ENCODE results near the gene AP4M1. TPM values are rescaled to one million over a fixed set of nuclear protein-coding genes. Genes with fewer than 3 reads are reported as not detected.

AP4M1 gene
- total RNA-seq, 4 donors from 2014 or later = 7.2 to 20.6 (median 9.8) TPM

- ATAC-seq (ENCODE audit: low FRiP score) = no peak
- DNase-seq (ENCODE audit: low spot score) = no peak
- no peak for TF ChIP-seq CTCF (IDR thresholded peaks at IDR 0.05)
Observed at GRCh38 chr7:100107890-100108289, 6.4 kb downstream of the AP4M1 start.

GRCh38 chr7:100109521-100110163, 8.2 kb downstream of the AP4M1 start:
- TF ChIP-seq CTCF (IDR thresholded peaks at IDR 0.05) = no peak
- DNase-seq (ENCODE audit: low spot score) (no peak), ATAC-seq (ENCODE audit: low FRiP score) (no peak)

GRCh38 chr7:100111156-100111555, 9.7 kb downstream of the AP4M1 start:
- ATAC-seq (ENCODE audit: low FRiP score) (no peak), DNase-seq (ENCODE audit: low spot score) (no peak)
- TF ChIP-seq CTCF (IDR thresholded peaks at IDR 0.05) = no peak

GRCh38 chr7:100111914-100112313, 10.5 kb downstream of the AP4M1 start:
- ATAC-seq (ENCODE audit: low FRiP score) = no peak
- TF ChIP-seq CTCF (IDR thresholded peaks at IDR 0.05) = no peak
- DNase-seq (ENCODE audit: low spot score) = no peak

GRCh38 chr7:100115026-100115425, 13.6 kb downstream of the AP4M1 start:
- no peak for TF ChIP-seq CTCF (IDR thresholded peaks at IDR 0.05)
- ATAC-seq (ENCODE audit: low FRiP score) = no peak
- DNase-seq (ENCODE audit: low spot score) = no peak

- ATAC-seq (ENCODE audit: low FRiP score) (no peak), DNase-seq (ENCODE audit: low spot score) (no peak)
- TF ChIP-seq CTCF (IDR thresholded peaks at IDR 0.05) = no peak
Observed at GRCh38 chr7:100118388-100119071, 17.1 kb downstream of the AP4M1 start.

Data from omental fat pad (tissue), 4 donors.